GM15510 (cell line): ENCODE results near the gene DDX25.

Experiments used
- POLR2A ChIP-seq: IDR thresholded peaks from 3 replicates; pipeline ENCODE4 v1.6.1; 2011; ENCODE audit warnings: borderline replicate concordance; ENCODE audit not compliant: insufficient read length; ENCODE audit errors: extremely low read depth

DDX25 gene

GRCh38 chr11:125901872-125902271, 2.4 kb upstream of the DDX25 start:
- TF ChIP-seq POLR2A = no peak

GRCh38 chr11:125902277-125902926, 1.9 kb upstream of the DDX25 start:
- TF ChIP-seq POLR2A = no peak

GRCh38 chr11:125902927-125903710, 1.2 kb upstream of the DDX25 start, which contains the start of gene PUS3:
Gene PUS3, minus strand, starts transcription at chr11:125903206. Its CDS starts 6,922 bp downstream, at chr11:125896284.
- TF ChIP-seq POLR2A = peak; percentile 73

GRCh38 chr11:125904678-125905077, 370 bp downstream of the DDX25 start:
- no peak for TF ChIP-seq POLR2A

GRCh38 chr11:125910226-125910849, 6.0 kb downstream of the DDX25 start:
- no peak for TF ChIP-seq POLR2A

GRCh38 chr11:125916683-125917347, 12.5 kb downstream of the DDX25 start:
- no peak for TF ChIP-seq POLR2A

GRCh38 chr11:125918140-125918840, 14.0 kb downstream of the DDX25 start:
- no peak for TF ChIP-seq POLR2A

GRCh38 chr11:125921042-125921441, 16.7 kb downstream of the DDX25 start:
- TF ChIP-seq POLR2A = no peak

- no peak for TF ChIP-seq POLR2A
Observed at GRCh38 chr11:125922156-125922555, 17.8 kb downstream of the DDX25 start.

- no peak for TF ChIP-seq POLR2A
Observed at GRCh38 chr11:125923012-125923579, 18.8 kb downstream of the DDX25 start.

- TF ChIP-seq POLR2A = no peak
Observed at GRCh38 chr11:125923633-125924032, 19.3 kb downstream of the DDX25 start.

GRCh38 chr11:125924384-125925007, 20.2 kb downstream of the DDX25 start:
- TF ChIP-seq POLR2A = no peak

GRCh38 chr11:125925247-125925740, 21.0 kb downstream of the DDX25 start:
- TF ChIP-seq POLR2A = no peak
